Activated CD4-positive, alpha-beta T cell treated with anti-CD3 and anti-CD28 coated beads for 4 hours (primary cell): ENCODE measurements around the gene GLIS1.

Experiments used
- DNase-seq, 2 donors: peaks; one replicate each; pipeline ENCODE4 v3.0.0-alpha.2; 2020

The GLIS1 gene

GRCh38 chr1:53735261-53735660 lies 3.7 kb downstream of the GLIS1 start:
- DNase-seq: no peak

- DNase-seq: no peak
Measured at GRCh38 chr1:53734650-53735211, 4.2 kb downstream of the GLIS1 start.

DNA sequence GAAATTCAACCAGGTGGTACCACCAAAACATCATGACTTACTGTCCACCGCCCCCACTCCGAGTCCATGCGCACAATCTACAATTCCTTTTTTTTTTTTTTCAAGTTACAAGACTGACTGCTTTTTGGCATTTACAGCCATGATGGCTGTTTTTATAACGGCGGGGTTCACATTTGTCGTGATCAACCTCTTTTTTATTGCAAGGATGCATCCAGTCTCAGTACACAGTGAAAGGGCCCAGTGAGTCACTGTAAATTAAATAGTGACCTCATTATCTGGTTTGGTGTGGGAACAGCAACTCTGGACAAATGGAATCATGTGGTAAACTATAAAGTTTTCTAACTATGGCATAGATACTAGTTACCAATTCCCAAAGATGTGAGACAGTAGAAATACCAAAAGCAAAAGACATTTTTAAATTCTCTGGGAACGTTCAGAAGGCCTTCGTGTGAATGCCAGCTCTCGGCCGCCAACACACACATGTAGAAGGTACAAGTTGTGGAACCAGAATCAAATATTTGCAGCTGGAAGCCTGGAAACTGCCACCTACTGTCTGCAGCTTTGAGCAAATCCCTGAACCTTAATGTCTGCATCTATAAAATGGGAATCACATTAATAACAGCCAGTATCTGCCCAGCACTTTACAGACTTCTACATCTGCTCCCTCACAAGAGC lies 4.9 kb downstream of the GLIS1 start:
- no peak for DNase-seq

GRCh38 chr1:53733447-53733931 lies 5.5 kb downstream of the GLIS1 start:
- DNase-seq: no peak

GRCh38 chr1:53732912-53733317 lies 6.0 kb downstream of the GLIS1 start:
- DNase-seq: no peak

DNA sequence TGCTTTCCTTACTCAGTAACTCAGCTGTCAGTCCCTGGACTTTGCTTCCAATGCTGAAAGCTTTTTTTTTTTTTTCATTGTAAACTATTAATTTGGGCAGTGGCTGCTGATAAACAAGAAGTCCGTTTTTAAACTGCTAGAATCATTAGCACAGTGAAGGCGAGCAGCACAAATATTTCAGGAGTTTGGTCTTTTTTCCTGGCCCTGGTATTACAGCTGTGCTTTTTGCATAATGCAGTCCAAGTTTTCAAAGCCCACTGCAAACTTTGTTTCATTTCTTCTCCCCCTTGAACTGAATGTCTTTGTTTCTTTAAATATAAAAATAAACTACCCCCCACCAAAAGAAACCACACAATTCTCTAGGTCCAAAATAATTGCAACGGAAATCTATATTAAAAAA lies 6.6 kb downstream of the GLIS1 start:
- no peak for DNase-seq

DNA sequence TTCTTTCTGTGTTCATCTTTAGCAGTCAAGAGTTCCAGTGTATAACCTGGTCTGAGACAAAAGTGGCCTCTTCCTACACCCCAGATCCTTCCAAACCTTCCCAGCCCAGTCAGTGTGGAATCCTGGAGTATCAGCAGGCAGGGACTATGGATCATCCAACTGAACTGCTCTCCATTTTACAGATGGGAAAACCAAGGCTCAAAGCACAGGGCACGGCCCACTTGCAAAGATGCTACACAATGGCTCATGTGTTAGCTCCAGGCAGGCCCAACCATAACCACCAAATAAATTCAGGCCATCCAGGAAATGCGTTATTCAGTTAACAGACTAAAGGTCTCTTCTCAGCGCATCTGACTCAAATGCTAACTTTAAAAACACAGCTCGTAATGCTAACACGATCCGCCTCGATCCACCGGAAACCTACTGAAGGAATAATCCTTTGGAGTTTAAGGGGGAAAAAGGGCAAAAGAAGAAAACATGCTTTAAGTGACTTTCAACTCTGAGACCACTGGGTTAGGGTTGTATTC lies 7.1 kb downstream of the GLIS1 start:
- DNase-seq: no peak

DNA sequence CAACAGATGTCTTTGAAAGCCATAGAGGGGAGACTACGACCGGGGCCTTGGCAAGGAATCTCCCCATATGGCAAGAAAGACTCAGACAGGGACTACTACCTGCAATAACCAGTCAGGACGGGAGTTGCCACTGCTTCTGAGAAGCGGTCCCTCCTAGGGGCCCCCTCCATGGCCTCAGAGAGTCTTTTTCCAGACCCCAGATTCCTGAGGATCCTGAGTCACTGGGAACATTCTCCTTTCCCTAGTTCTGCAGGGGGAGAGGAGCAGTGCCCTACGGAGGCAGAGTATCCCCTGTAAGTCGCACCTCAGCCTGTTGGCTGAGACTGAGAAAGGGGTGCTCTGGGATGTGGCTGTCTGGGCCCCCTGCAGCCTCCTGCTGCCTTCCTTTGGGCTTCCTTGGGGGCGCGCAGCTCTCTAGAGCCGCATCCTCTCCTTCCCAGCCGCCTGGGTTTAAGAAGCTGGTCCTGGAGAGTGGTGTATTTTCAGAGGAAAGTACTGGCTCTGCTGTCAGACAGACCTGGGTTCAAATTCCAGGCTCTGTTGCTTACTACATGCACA lies 7.8 kb downstream of the GLIS1 start:
- DNase-seq: no peak

- no peak for DNase-seq
Measured at GRCh38 chr1:53730224-53730865, 8.6 kb downstream of the GLIS1 start.

GRCh38 chr1:53729456-53730223 lies 9.3 kb downstream of the GLIS1 start:
- DNase-seq: no peak

- no peak for DNase-seq
Measured at GRCh38 chr1:53728702-53729455, 10.1 kb downstream of the GLIS1 start.

- DNase-seq: no peak
Measured at GRCh38 chr1:53728196-53728595, 10.8 kb downstream of the GLIS1 start.

DNA sequence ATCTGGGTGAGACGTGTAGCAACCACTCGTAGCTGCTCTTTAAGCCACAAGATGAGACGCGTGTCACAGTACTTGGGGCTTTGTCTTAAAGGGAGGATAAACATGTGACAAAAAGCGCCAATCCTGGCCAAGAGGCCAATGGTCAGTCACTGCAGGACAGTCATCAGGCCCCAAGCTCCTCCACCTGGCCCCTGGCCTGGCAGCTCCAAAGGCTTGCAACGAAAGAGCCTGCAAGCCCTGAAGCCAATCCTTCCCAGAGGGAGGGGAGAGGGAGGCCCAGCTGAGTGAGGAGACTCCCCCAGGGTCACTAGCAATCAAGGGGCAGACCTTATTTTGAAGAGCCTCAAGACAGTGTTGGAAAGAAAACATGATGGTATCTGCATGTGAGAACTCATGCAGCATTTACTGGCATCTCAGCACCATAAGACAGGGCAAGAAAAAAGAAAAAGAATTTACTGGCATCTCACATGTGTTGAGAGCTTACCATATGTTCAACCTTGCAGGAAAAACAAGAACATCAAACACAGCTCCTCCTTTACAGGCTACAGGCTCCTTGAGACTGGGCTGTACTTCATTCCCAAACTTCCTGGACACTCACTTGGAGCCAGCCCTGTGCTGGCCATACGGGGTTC lies 11.4 kb downstream of the GLIS1 start:
- DNase-seq: no peak

GRCh38 chr1:53726009-53726600 lies 12.9 kb downstream of the GLIS1 start:
- no peak for DNase-seq

GRCh38 chr1:53725238-53725689 lies 13.7 kb downstream of the GLIS1 start:
- no peak for DNase-seq

GRCh38 chr1:53722025-53722424 lies 16.9 kb downstream of the GLIS1 start:
- no peak for DNase-seq

- DNase-seq: no peak
Measured at GRCh38 chr1:53721088-53721487, 17.9 kb downstream of the GLIS1 start.

DNA sequence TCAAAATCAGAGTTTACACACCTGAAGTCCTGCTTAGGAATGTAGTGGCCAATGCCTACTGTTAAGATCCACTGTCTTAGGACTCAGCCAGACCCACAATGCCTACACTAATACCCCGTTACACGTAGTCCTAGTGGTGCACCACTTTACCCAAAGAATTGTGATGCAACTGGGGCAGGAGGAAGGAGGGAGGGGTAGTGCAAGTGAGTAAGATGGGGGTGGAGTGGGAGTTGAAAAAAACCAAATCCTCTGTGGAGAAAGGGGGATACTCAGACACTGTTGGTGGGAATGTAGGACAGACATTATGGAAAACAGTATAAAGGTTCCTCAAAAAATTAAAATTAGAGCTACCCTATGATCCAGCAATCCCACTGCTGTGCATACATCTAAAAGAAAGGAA lies 19.5 kb downstream of the GLIS1 start:
- DNase-seq: no peak

DNA sequence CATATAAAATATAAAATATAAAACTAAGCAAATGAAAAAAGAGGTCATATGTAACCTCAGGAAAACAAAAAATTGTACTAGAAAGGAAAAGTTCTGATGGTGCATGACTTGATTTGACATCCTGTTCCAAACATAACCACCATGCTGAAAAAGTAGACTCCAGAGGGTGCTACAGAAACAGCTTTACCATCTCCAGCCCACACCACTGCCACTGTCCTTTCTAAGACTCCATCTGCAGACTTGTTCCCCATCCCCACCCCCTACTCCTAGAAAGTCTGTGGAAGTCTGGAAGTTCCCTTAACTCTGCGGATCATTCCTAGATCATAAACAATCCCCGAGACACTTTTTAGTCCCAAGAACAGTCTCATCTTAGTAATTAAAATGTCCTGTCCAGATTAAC lies 20.5 kb downstream of the GLIS1 start:
- DNase-seq: no peak

GRCh38 chr1:53717025-53717804 lies 21.7 kb downstream of the GLIS1 start:
- DNase-seq: no peak
